GM18502 (cell line): ENCODE measurements around the gene GJB3.
"Not testable (repeated sequence)": the region's sequence is repeated elsewhere in the genome, so short reads cannot be mapped to it uniquely, and the experiment has no call there.

Source experiments
- ATAC-seq: cut with Tn5 transposase; IDR thresholded peaks from one replicate; pipeline ENCODE4 v1.9.1; 2021; ENCODE audit warnings: mild to moderate bottlenecking; ENCODE audit not compliant: unreplicated experiment, poor library complexity

The GJB3 gene

GRCh38 chr1:34816778-34817177 lies 35.8 kb downstream of the GJB3 start:
- no peak for ATAC-seq

- ATAC-seq = not testable (repeated sequence)
These were observed 37.8 kb downstream of the GJB3 start for GRCh38 chr1:34818862-34819261.

- no peak for ATAC-seq
These were observed 41.2 kb downstream of the GJB3 start for GRCh38 chr1:34822202-34822601.

DNA sequence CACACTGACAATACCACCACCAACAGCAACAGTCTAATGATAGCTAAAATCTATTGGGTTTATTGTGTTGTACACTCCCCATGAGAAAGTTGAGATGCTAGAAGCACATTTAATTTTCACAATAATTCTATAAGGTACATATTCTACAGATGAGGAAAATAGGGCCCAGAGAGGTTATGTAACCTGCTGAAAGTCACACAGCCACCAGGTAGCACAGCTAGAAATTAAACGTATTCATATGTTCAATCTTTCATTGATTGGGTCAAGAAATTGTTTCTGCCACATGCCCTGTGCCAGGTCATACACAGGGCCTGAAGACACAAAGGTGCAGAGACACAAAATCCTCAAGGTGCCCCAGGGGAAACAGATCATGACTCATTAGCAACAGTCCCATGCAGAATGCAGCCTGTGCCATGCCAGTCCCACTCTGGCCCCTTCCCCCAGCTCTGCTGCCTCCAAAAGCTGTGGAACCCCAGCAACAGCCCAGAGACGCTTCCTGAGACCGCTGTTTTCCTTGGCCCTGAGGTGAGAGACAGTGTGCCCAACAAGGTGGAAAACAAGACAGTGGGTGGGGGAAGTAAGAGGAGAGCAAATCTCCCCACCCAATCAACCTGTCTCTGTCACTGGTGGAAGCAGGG lies 43.9 kb downstream of the GJB3 start:
- ATAC-seq = no peak

DNA sequence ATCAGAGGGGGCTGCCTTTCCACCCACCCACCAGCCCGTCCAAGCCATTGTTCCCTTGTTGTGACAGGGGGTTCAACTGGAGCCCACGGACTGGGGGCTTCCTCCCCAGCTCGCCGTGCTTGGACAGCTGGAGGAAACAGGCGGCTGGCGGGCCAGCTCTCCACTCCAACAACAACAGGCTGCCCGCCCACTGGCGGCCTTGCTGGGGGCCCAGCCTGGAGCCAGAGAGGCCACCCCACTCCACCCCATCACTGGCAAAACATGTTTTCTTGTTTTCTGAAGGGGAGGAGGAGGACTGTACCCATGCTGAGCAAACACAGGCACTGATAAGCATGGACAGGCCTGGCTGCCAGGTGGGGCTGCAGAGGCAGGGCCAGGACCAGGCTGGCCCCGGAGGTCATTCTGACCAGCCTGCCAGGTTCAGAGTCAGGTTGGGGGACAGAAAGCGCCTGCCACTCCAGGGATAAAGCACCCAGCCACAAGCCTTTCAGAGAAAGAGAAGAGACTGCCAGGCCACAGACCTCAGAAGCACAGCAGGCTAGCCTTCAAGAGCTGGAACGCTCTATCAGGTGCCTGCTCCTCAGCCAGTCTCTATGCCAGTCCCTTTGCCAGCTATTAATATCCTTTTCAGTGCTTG lies 44.6 kb downstream of the GJB3 start:
- no peak for ATAC-seq

- no peak for ATAC-seq
These were observed 46.4 kb downstream of the GJB3 start for GRCh38 chr1:34827341-34827941.

DNA sequence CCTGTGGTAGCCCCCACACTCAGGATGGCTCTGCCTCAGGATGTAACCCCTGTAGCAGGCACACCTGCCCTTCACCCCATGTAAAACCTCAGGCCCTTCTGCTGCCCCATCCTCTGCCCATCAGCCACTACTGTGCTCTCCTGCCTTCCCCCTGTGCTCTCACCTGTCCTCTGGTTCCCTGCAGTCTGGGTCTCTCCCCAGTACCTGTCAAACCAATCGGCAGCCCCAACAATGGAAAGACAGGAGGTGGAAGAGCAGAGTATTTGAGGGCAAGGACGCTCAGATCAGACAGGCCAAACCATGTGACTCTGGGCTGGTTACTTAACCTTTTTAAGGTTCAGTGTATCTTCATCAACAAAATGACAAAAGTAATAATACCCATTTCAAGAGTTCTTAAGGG lies 47.6 kb downstream of the GJB3 start:
- ATAC-seq = no peak

GRCh38 chr1:34829250-34829649 lies 48.2 kb downstream of the GJB3 start:
- no peak for ATAC-seq

- ATAC-seq = no peak
These were observed 50.8 kb downstream of the GJB3 start for GRCh38 chr1:34831721-34832246.

- no peak for ATAC-seq
These were observed 52.7 kb downstream of the GJB3 start for GRCh38 chr1:34833711-34834110.
